HepG2 (cell line): Measurements from ENCODE around the gene GPATCH4. TPM values are rescaled to one million over a fixed set of nuclear protein-coding genes. Genes with fewer than 3 reads are reported as not detected.

Experiments used
- ATAC-seq: fragments of 200-7000 bp; cut with Tn5 transposase; 3 replicates; pipeline ENCODE4 v1.9.1; 2020; ENCODE audit warnings: mild to moderate bottlenecking, moderate library complexity
- BruUV-seq: library from RNA; stranded (reverse); fragments of 400-500 nt; replicated peaks from 2 replicates; lab custom pipeline; 2021; lab: Mats Ljungman, UMichigan
- CTCF ChIA-PET: fragments of 300-600 bp; formaldehyde crosslinking; extraction: SDS; loops from one replicate; lab custom pipeline; 2021; ENCODE audit warnings: low total read pairs, inconsistent platforms, low intra/inter-chr PET ratio; lab: Yijun Ruan, JAX
- POLR2A ChIA-PET: fragments of 350-600 bp; sonication (Branson Sonifier 250); formaldehyde crosslinking; loops from one replicate; lab custom pipeline; 2020; ENCODE audit warnings: antibody characterized with exemption, inconsistent platforms; lab: Yijun Ruan, JAX
- DNase-seq: peaks from one replicate; pipeline ENCODE4 v3.0.0-alpha.2; 2015; ENCODE audit warnings: low spot score
- FAIRE-seq: peaks from 3 replicates; lab custom pipeline; 2011; peaks lifted over from hg19 to GRCh38; lab: Jason Lieb, UNC
- H2AFZ ChIP-seq: one replicate; pipeline ENCODE4 v1.6.1; 2011; ENCODE audit warnings: low read length, inconsistent platforms
- H3K27ac ChIP-seq: fragments of 300-600 bp; 3 replicates; pipeline ENCODE4 v1.8.0; 2011; ENCODE audit warnings: mixed run types, mild to moderate bottlenecking, mixed read lengths, low read length, inconsistent platforms; ENCODE audit not compliant: insufficient read depth; ENCODE audit errors: extremely low read length
- H3K27me3 ChIP-seq, 2 experiments: fragments of 200-600 bp in 1 of 2; 2 replicates in 1 of 2; 3 replicates in 1 of 2; pipeline versions ENCODE4 v1.6.0 to v1.8.0; 2011; ENCODE audit warnings: low read length in 2 of 2, mild to moderate bottlenecking in 2 of 2, moderate library complexity in 2 of 2, inconsistent platforms in 1 of 2; ENCODE audit not compliant: insufficient read depth in 2 of 2, control insufficient read depth in 1 of 2
- H3K36me3 ChIP-seq, 2 experiments: fragments of 200-600 bp in 1 of 2; replicated peaks in 1 of 2; 2 replicates in 1 of 2; 3 replicates in 1 of 2; pipeline versions ENCODE4 v1.5.1 to v1.8.0; 2011; ENCODE audit warnings: low read length in 2 of 2, inconsistent platforms in 1 of 2; ENCODE audit not compliant: insufficient read depth in 2 of 2, control insufficient read depth in 1 of 2
- H3K4me1 ChIP-seq: 2 replicates; pipeline ENCODE4 v1.5.1; 2012; ENCODE audit warnings: low read length, inconsistent platforms; ENCODE audit not compliant: insufficient read depth
- H3K4me2 ChIP-seq: 2 replicates; pipeline ENCODE4 v1.6.0; 2011; ENCODE audit warnings: low read depth, low read length, inconsistent platforms
- H3K4me3 ChIP-seq, 3 experiments: fragments of 200-600 bp in 1 of 3; sonication (generic), shearing (Covaris generic) in 1 of 3; replicated peaks in 1 of 3; 2 replicates each; pipeline ENCODE4 v1.5.1; 2011 to 2016; ENCODE audit warnings: low read length in 3 of 3, inconsistent platforms in 2 of 3, low read depth in 2 of 3, mild to moderate bottlenecking in 2 of 3, control low read depth in 1 of 3, mixed read lengths in 1 of 3; ENCODE audit not compliant: insufficient read depth in 1 of 3
- H3K79me2 ChIP-seq: one replicate; pipeline ENCODE4 v1.6.1; 2011; ENCODE audit warnings: low read length, inconsistent platforms; ENCODE audit not compliant: insufficient read depth
- H3K9ac ChIP-seq: 2 replicates; pipeline ENCODE4 v1.6.0; 2011; ENCODE audit warnings: mild to moderate bottlenecking, low read depth, low read length, inconsistent platforms; ENCODE audit not compliant: insufficient read depth
- H3K9me3 ChIP-seq: 2 replicates; pipeline ENCODE4 v1.5.1; 2012; ENCODE audit warnings: mild to moderate bottlenecking, low read length
- H4K20me1 ChIP-seq: 2 replicates; pipeline ENCODE4 v1.6.0; 2011; ENCODE audit warnings: inconsistent platforms, mild to moderate bottlenecking, low read length, moderate library complexity; ENCODE audit not compliant: insufficient read depth
- EEA1 ChIP-seq: sonication (generic); formaldehyde crosslinking; IDR thresholded peaks from 2 replicates; pipeline ENCODE4 v1.5.1; 2020; ENCODE audit warnings: mild to moderate bottlenecking, missing genetic modification reagents, borderline replicate concordance
- FOXC1 ChIP-seq: sonication (generic); formaldehyde crosslinking; IDR thresholded peaks from 2 replicates; pipeline ENCODE4 v1.8.0; 2022; ENCODE audit warnings: mild to moderate bottlenecking, missing genetic modification reagents, borderline replicate concordance
- HNF1B ChIP-seq: sonication (generic); formaldehyde crosslinking; IDR thresholded peaks from 2 replicates; pipeline ENCODE4 v1.5.1; 2020; ENCODE audit warnings: mild to moderate bottlenecking, moderate library complexity, missing genetic modification reagents
- KLF15 ChIP-seq: sonication (generic); formaldehyde crosslinking; IDR thresholded peaks from 2 replicates; pipeline ENCODE4 v1.8.1; 2023; ENCODE audit warnings: borderline replicate concordance, mild to moderate bottlenecking, inconsistent platforms, missing genetic modification reagents, mixed read lengths
- MAFG ChIP-seq: sonication (generic); formaldehyde crosslinking; IDR thresholded peaks from 2 replicates; pipeline ENCODE4 v1.5.1; 2020; ENCODE audit warnings: mild to moderate bottlenecking, missing genetic modification reagents
- MIXL1 ChIP-seq: IDR thresholded peaks from 2 replicates; pipeline ENCODE4 v1.6.1; 2016
- PLRG1 ChIP-seq: fragments of 450-650 bp; conservative IDR thresholded peaks from 2 replicates; pipeline ENCODE4 v1.6.1; 2016
- POLR2AphosphoS5 ChIP-seq: IDR thresholded peaks from 2 replicates; pipeline ENCODE4 v1.6.1; 2012; ENCODE audit warnings: low read depth, low read length
- POLR2G ChIP-seq: fragments of 200-400 bp; formaldehyde crosslinking; IDR thresholded peaks from 2 replicates; pipeline ENCODE4 v1.6.1; 2018; ENCODE audit warnings: mild to moderate bottlenecking, low read depth, low read length, moderate library complexity
- RAD51 ChIP-seq: fragments of 450-650 bp; IDR thresholded peaks from 2 replicates; pipeline ENCODE4 v1.6.1; 2016; ENCODE audit warnings: borderline replicate concordance
- SMARCE1 ChIP-seq: fragments of 450-650 bp; IDR thresholded peaks from 2 replicates; pipeline ENCODE4 v1.6.1; 2017; ENCODE audit warnings: borderline replicate concordance
- TP53 ChIP-seq: sonication (generic); formaldehyde crosslinking; conservative IDR thresholded peaks from 2 replicates; pipeline ENCODE4 v1.4.0; 2020; ENCODE audit warnings: missing genetic modification reagents
- YY1 ChIP-seq: IDR thresholded peaks from 2 replicates; pipeline ENCODE4 v1.6.1; 2011; ENCODE audit warnings: low read length, low read depth, moderate library complexity, mild to moderate bottlenecking; ENCODE audit not compliant: insufficient read depth, insufficient replicate concordance
- ZMYM3 ChIP-seq: sonication (generic); formaldehyde crosslinking; IDR thresholded peaks from 2 replicates; pipeline ENCODE4 v1.5.1; 2020; ENCODE audit warnings: mild to moderate bottlenecking, missing genetic modification reagents
- ZNF263 ChIP-seq: sonication (generic); formaldehyde crosslinking; IDR thresholded peaks from 2 replicates; pipeline ENCODE4 v1.4.0; 2020; ENCODE audit warnings: missing genetic modification reagents
- ZNF382 ChIP-seq: sonication (generic); formaldehyde crosslinking; IDR thresholded peaks from 2 replicates; pipeline ENCODE4 v1.5.0; 2020; ENCODE audit warnings: missing genetic modification reagents, mild to moderate bottlenecking, borderline replicate concordance
- ZNF460 ChIP-seq: sonication (generic); formaldehyde crosslinking; IDR thresholded peaks from 2 replicates; pipeline ENCODE4 v1.5.1; 2020; ENCODE audit warnings: missing genetic modification reagents, mild to moderate bottlenecking, borderline replicate concordance
- ZNF468 ChIP-seq: sonication (generic); formaldehyde crosslinking; IDR thresholded peaks from 2 replicates; pipeline ENCODE4 v1.8.0; 2022; ENCODE audit warnings: mild to moderate bottlenecking, moderate library complexity, missing genetic modification reagents
- ZNF800 ChIP-seq: sonication (generic); formaldehyde crosslinking; IDR thresholded peaks from 2 replicates; pipeline ENCODE4 v1.4.0; 2020; ENCODE audit warnings: missing genetic modification reagents
- ZNF816 ChIP-seq: sonication (generic); formaldehyde crosslinking; IDR thresholded peaks from 2 replicates; pipeline ENCODE4 v1.8.0; 2022; ENCODE audit warnings: missing genetic modification reagents, mild to moderate bottlenecking, borderline replicate concordance
- WGBS: methylation state at CpG from one replicate; pipeline ENCODE4 v1.1.6; 2017; ENCODE audit warnings: low lambda C conversion rate; 5-methylcytosine and 5-hydroxymethylcytosine counted together
- in situ Hi-C: cut with HindIII; loops from 2 replicates; pipeline ENCODE4 v1.10.0; 2017; ENCODE audit warnings: low pct_unique_long_range_greater_than_20kb; ENCODE audit not compliant: extremely low pct_ligation_motif_present
- intact Hi-C: fragments of 100-400 bp; cut with micrococcal nuclease; formaldehyde crosslinking; loops from one replicate; pipeline ENCODE4 v1.10.0; 2022; ENCODE audit not compliant: unreplicated experiment
- polyA plus RNA-seq, 8 experiments: library from polyadenylated mRNA; depleted of rRNA in 3 of 8; stranded (reverse) in 7 of 8; unstranded in 1 of 8; fragments of >200 nt; fragmentation: Illumina TruSeq in 4 of 8; extraction: Trizol in 4 of 8; gene quantifications; 2 replicates each; pipeline versions ENCODE4 v1.2.1 to v1.2.3, GENCODE V29; 2011 to 2016; ENCODE audit warnings: low read depth in 4 of 8, missing spikeins in 1 of 8, mixed read lengths in 1 of 8; ENCODE audit not compliant: insufficient read depth in 1 of 8
- total RNA-seq, 5 experiments: library from RNA; depleted of rRNA; stranded (reverse); fragments of >200 nt; fragmentation: Illumina TruSeq; extraction: Trizol; gene quantifications; 2 replicates each; pipeline ENCODE4 v1.2.3, GENCODE V29; 2016; ENCODE audit warnings: low read depth in 1 of 5
- TF ChIP-seq, protein P1 (sequence below): sonication (generic); formaldehyde crosslinking; IDR thresholded peaks from 2 replicates; pipeline ENCODE4 v1.4.0; 2020; ENCODE audit warnings: mild to moderate bottlenecking, missing genetic modification reagents
- TF ChIP-seq, protein P2 (sequence below): sonication (generic); formaldehyde crosslinking; IDR thresholded peaks from 2 replicates; pipeline ENCODE4 v1.5.1; 2020; ENCODE audit warnings: missing genetic modification reagents, mild to moderate bottlenecking, borderline replicate concordance

GPATCH4 gene
- total and polyA plus RNA-seq, 2 of the 13 experiments (the other 11 are each of a cell fraction or from before 2014, with no cell fraction given) = 19.2 to 37.9 TPM

DNA sequence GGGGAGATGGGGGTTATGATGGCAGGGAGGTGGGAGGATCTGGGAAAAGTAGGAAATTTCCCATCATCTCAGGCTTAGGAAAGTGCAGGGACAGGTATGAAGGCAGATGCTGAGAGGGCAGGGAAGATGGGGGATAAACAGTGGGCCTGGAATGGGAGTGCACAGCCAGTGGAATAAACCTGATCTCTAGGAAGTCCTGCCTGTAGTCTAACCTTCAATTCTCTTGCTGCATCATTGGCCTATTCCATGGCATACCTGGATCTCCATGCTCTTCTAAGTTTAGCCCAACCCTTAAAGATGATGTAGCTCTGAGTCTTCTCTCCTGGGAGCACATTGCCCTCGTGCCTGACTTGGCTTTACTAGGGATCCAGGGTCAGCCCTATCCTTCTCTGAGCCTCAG, 43.4 kb upstream of the GPATCH4 start:
- FAIRE-seq (no peak), ATAC-seq (no peak), DNase-seq (no peak)
- Histone ChIP-seq H3K79me2 (no peaks in the 10 kb centered on the region), H2AFZ (no peak overlapping the region), H3K27ac (no peak overlapping the region), H3K36me3 (peaks cover 0 to 8% of the 10 kb centered on the region in 2 experiments; a peak in 2 of 5 replicates), H3K9me3 (no peaks in the 10 kb centered on the region), H3K4me1 (peaks cover 5% of the 10 kb centered on the region), H3K27me3 (no peaks in the 10 kb centered on the region), H3K4me2 (no peak overlapping the region), H4K20me1 (peaks cover 43% of the 10 kb centered on the region), H3K9ac (no peak overlapping the region), H3K4me3 (no peak overlapping the region)
- in situ Hi-C loops = no loop called here
- WGBS = 92% methylated on average over 1 of the region's 1 CpG
- BruUV-seq = TSS peak; percentile 34
- CTCF ChIA-PET = no interaction called here
- POLR2A ChIA-PET = no interaction called here
- intact Hi-C loops = no loop called here
- TF ChIP-seq YY1 (no peak), EEA1 (CRISPR knock-in tag) (no peak), TP53 (CRISPR knock-in tag) (no peak), ZNF816 (CRISPR knock-in tag) (no peak), POLR2G (peak; percentile 12; the same call in 1 of the 2 replicates), ZMYM3 (CRISPR knock-in tag) (peak; percentile 73), ZNF800 (CRISPR knock-in tag) (no peak), SMARCE1 (no peak), FOXC1 (no peak), PLRG1 (no peak), ZNF468 (CRISPR knock-in tag) (no peak), POLR2AphosphoS5 (no peak), ZNF263 (CRISPR knock-in tag) (no peak), KLF15 (CRISPR knock-in tag) (no peak), MAFG (no peak), RAD51 (no peak), MIXL1 (CRISPR knock-in tag) (no peak), HNF1B (CRISPR knock-in tag) (no peak), ZNF382 (CRISPR knock-in tag) (no peak), ZNF460 (CRISPR knock-in tag) (no peak)
- TF ChIP-seq, protein P1, sequence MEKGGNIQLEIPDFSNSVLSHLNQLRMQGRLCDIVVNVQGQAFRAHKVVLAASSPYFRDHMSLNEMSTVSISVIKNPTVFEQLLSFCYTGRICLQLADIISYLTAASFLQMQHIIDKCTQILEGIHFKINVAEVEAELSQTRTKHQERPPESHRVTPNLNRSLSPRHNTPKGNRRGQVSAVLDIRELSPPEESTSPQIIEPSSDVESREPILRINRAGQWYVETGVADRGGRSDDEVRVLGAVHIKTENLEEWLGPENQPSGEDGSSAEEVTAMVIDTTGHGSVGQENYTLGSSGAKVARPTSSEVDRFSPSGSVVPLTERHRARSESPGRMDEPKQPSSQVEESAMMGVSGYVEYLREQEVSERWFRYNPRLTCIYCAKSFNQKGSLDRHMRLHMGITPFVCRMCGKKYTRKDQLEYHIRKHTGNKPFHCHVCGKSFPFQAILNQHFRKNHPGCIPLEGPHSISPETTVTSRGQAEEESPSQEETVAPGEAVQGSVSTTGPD = no peak
- TF ChIP-seq, protein P2, sequence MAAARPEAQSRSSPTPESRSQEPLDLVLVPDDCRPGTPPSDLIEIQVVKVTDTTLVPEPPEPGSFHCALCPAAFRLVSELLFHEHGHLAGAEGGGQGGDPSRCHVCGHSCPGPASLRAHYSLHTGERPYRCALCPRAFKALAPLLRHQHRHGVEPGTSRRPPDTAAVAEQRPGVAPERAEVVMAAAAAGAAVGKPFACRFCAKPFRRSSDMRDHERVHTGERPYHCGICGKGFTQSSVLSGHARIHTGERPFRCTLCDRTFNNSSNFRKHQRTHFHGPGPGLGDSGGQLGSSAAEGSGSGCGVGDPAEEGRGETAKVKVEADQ (CRISPR knock-in tag) = no peak
